Transverse colon (tissue), 3 donors: ENCODE data around the gene ALDH1A1.

Experiments
- CTCF ChIP-seq, 5 experiments: fragments of 200-600 bp in 3 of 5; fragments of 450-650 bp in 2 of 5; sonication (generic) in 3 of 5; IDR thresholded peaks; 1 replicate in 2 of 5; 2 replicates in 3 of 5; pipeline ENCODE4 v1.5.1; 2016 to 2017; ENCODE audit warnings: antibody characterized with exemption in 5 of 5, inconsistent platforms in 3 of 5, mild to moderate bottlenecking in 2 of 5, moderate library complexity in 1 of 5
- EP300 ChIP-seq: sonication (generic); formaldehyde crosslinking; IDR thresholded peaks from one replicate; pipeline ENCODE4 v1.6.1; 2017; ENCODE audit warnings: antibody characterized with exemption, low read depth
- POLR2A ChIP-seq: fragments of 450-650 bp; IDR thresholded peaks from one replicate; pipeline ENCODE4 v1.6.1; 2016; ENCODE audit warnings: antibody characterized with exemption, mild to moderate bottlenecking, moderate library complexity

- TF ChIP-seq CTCF (IDR thresholded peaks at IDR 0.05) (no peak), EP300 (no peak), POLR2A (no peak)
These were observed 7.6 kb upstream of the ALDH1A1 start for GRCh38 chr9:72960446-72960845.
